Stomach (tissue), 4 donors: Measurements from ENCODE around the gene NID2.

Source experiments
- CTCF ChIP-seq, 7 experiments: fragments of 450-650 bp in 4 of 7; fragments of 200-600 bp in 3 of 7; sonication (generic) in 3 of 7; IDR thresholded peaks; one replicate each; pipeline ENCODE4 v1.5.1; 2016 to 2019; ENCODE audit warnings: antibody characterized with exemption in 7 of 7, control low read depth in 2 of 7, mild to moderate bottlenecking in 1 of 7
- POLR2A ChIP-seq, 4 donors: fragments of 450-650 bp; IDR thresholded peaks; one replicate each; pipeline ENCODE4 v1.6.1; 2016; ENCODE audit warnings: antibody characterized with exemption in 4 of 4, control low read depth in 2 of 4, mild to moderate bottlenecking in 1 of 4, moderate library complexity in 1 of 4

- TF ChIP-seq CTCF (IDR thresholded peaks at IDR 0.05), result no peak
- TF ChIP-seq POLR2A (IDR thresholded peaks at IDR 0.05), result no peak
These were observed 47.8 kb downstream of the NID2 start for GRCh38 chr14:52020866-52021717.
